AG09309 (cell line): Measurements from ENCODE around the gene GLI3.

Experiments used
- DNase-seq: peaks from one replicate; pipeline ENCODE4 v3.0.0-alpha.2; 2010; ENCODE audit warnings: low read depth
- H3K4me3 ChIP-seq: 2 replicates; pipeline ENCODE4 v1.5.1; 2011; ENCODE audit warnings: mild to moderate bottlenecking, low read depth, low read length, moderate library complexity; ENCODE audit not compliant: control insufficient read depth
- CTCF ChIP-seq: IDR thresholded peaks from 2 replicates; pipeline ENCODE4 v1.5.1; 2011; ENCODE audit warnings: mild to moderate bottlenecking, low read depth, low read length, inconsistent platforms; ENCODE audit not compliant: insufficient read depth, control insufficient read depth; ENCODE audit errors: missing control alignments

GLI3 gene

GRCh38 chr7:42233171-42233570, 3.8 kb downstream of the GLI3 start:
- DNase-seq = no peak
- TF ChIP-seq CTCF = no peak

GRCh38 chr7:42232275-42232674, 4.7 kb downstream of the GLI3 start:
- no peak for TF ChIP-seq CTCF
- no peak overlapping the region for H3K4me3 ChIP-seq
- no peak for DNase-seq

More at GRCh38 chr7:42233171-42233570, 3.8 kb downstream of the GLI3 start:
- H3K4me3 ChIP-seq = no peak overlapping the region

- DNase-seq = no peak
- TF ChIP-seq CTCF = no peak
- no peak overlapping the region for H3K4me3 ChIP-seq
Observed at GRCh38 chr7:42231043-42231787, 5.8 kb downstream of the GLI3 start.

- no peak for DNase-seq
- TF ChIP-seq CTCF = no peak
- peak overlapping the region; percentile 29 for H3K4me3 ChIP-seq
Observed at GRCh38 chr7:42227936-42228591, 8.9 kb downstream of the GLI3 start.

- no peak for TF ChIP-seq CTCF
- H3K4me3 ChIP-seq = no peak overlapping the region; the same call in 1 of the 2 replicates
Observed at GRCh38 chr7:42227541-42227935, 9.5 kb downstream of the GLI3 start.

GRCh38 chr7:42227021-42227420, 10.0 kb downstream of the GLI3 start:
- no peak for TF ChIP-seq CTCF
- no peak overlapping the region for H3K4me3 ChIP-seq
- no peak for DNase-seq

More at GRCh38 chr7:42227541-42227935, 9.5 kb downstream of the GLI3 start:
- DNase-seq = no peak
